Stimulated activated memory B cell treated with anti-CD40 and anti-IgM and Interleukin-4, amounts not matched to agents 10 μg/mL and 1 μg/mL and 100 μg/mL, for 72 hours (primary cell): ENCODE results near the gene GRIK4.

Experiments used
- ATAC-seq: fragments of 150-1000 bp; cut with Tn5 transposase; 2 replicates; pipeline ENCODE4 v1.10.0; 2021
- H3K27ac Mint-ChIP-seq: one replicate; pipeline ENCODE4 v1.8.0; 2022; ENCODE audit warnings: mild to moderate bottlenecking, mixed read lengths
- H3K27me3 Mint-ChIP-seq: one replicate; pipeline ENCODE4 v1.8.0; 2022; ENCODE audit warnings: mixed read lengths
- H3K36me3 Mint-ChIP-seq: one replicate; pipeline ENCODE4 v1.8.0; 2022; ENCODE audit warnings: mixed read lengths
- H3K4me1 Mint-ChIP-seq: one replicate; pipeline ENCODE4 v1.8.0; 2022; ENCODE audit warnings: mixed read lengths
- H3K4me3 Mint-ChIP-seq: one replicate; pipeline ENCODE4 v1.8.0; 2022; ENCODE audit warnings: mild to moderate bottlenecking, moderate library complexity, mixed read lengths
- H3K9me3 Mint-ChIP-seq: one replicate; pipeline ENCODE4 v1.8.0; 2022; ENCODE audit warnings: mixed read lengths

Gene GRIK4

GRCh38 chr11:120547316-120547715 lies 35.8 kb downstream of the GRIK4 start:
- H3K36me3 Mint-ChIP-seq: no peaks in the 10 kb centered on the region
- H3K27ac Mint-ChIP-seq: no peak overlapping the region
- no peak overlapping the region for H3K4me3 Mint-ChIP-seq
- peaks cover 23% of the 10 kb centered on the region for H3K4me1 Mint-ChIP-seq
- H3K9me3 Mint-ChIP-seq: peaks cover 3% of the 10 kb centered on the region
- no peak for ATAC-seq
- H3K27me3 Mint-ChIP-seq: peaks cover 15% of the 10 kb centered on the region

DNA sequence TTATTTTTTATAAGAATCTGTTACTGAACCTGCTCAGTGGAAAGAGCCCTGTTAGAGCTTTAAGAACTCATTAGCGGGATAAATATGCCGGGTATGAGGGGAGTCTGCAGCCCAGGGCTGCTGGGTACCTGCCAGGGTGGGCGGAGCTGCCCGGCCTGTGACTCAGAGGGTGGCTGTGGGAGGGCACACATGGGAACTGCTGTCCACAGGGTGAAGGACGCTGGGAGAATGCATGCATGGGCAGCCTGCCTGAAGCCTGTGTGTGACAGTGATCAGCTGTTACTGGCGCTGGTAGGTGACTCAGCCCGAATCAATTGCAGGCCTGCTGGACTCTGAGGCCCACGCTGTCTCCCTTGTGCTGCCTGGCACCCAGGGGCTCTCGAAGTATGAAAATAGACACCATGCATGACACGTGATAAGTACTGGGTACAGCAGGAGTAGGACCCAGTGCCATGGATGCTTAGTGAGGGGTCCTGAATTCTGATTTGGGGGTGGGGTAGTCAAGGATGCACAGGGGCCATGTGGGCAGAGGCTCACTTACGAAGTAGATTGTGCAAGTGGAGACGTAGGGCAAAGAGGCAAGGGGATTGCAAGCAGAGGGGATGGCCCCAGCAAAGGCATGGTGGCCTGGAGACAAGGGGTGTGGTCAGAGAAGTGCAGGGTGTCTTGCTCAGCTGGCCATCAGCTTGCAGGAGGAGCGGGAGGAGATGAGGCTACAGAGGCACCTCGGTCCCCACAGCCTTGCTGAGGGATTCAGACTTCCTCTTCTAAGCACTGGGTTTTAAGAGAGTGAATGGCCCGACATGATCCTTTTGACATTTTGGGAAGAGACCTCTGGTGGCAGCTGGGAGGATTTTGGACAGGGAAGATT lies 36.5 kb downstream of the GRIK4 start:
- H3K27ac Mint-ChIP-seq: no peak overlapping the region
- H3K9me3 Mint-ChIP-seq: no peaks in the 10 kb centered on the region
- H3K27me3 Mint-ChIP-seq: peaks cover 15% of the 10 kb centered on the region
- no peak overlapping the region for H3K4me3 Mint-ChIP-seq
- peaks cover 23% of the 10 kb centered on the region for H3K4me1 Mint-ChIP-seq
- ATAC-seq: no peak
- no peaks in the 10 kb centered on the region for H3K36me3 Mint-ChIP-seq

GRCh38 chr11:120548682-120549209 lies 37.2 kb downstream of the GRIK4 start:
- Mint-ChIP-seq H3K36me3 (no peaks in the 10 kb centered on the region), H3K4me3 (no peak overlapping the region), H3K9me3 (no peaks in the 10 kb centered on the region), H3K27ac (no peak overlapping the region), H3K27me3 (peaks cover 15% of the 10 kb centered on the region), H3K4me1 (peaks cover 23% of the 10 kb centered on the region)
- no peak for ATAC-seq

DNA sequence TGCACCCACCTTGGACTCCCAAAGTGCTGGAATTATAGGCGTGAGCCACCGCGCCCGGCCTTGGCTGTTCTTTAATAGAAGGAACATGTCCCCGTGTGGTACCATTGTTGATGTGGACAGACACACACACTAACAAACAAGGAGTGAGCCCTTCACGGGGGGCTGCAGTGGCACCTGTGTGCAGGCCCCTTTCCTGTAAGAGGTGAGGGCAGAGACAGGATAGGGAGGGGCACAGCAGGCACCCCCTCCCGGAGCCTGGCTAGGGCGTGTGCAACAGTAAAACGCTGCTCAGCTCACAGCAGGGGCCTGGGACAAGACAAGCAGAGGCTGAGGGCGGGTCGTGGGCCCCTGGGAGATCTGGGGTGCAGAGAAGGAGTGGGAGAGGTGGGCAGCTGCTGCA lies 37.8 kb downstream of the GRIK4 start:
- Mint-ChIP-seq H3K36me3 (no peaks in the 10 kb centered on the region), H3K27ac (peak overlapping the region; percentile 59), H3K9me3 (no peaks in the 10 kb centered on the region), H3K4me1 (peaks cover 23% of the 10 kb centered on the region), H3K4me3 (no peak overlapping the region), H3K27me3 (peaks cover 15% of the 10 kb centered on the region)
- ATAC-seq: no peak

DNA sequence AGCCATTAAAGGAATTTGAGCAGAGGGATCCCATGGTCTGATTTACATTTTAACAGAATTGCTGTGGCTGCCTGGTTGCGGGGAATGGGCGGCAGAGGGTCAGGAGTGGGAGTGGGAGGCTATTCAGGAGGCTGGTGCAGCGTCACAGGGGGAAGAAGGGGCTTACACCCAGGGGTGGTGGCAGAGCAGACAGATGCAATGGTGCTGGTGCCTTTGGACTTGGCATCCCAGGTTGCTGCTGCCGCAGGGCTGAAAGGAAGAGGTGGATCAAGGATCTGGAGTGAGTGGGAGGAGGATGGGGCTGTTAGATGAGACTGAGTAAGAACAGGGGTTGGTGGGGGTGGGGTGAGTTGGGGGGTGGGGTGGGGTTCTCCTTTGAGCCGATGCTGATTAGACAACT lies 38.5 kb downstream of the GRIK4 start:
- Mint-ChIP-seq H3K27me3 (peaks cover 15% of the 10 kb centered on the region), H3K27ac (peak overlapping the region; percentile 59), H3K4me3 (no peak overlapping the region), H3K4me1 (peaks cover 23% of the 10 kb centered on the region), H3K9me3 (no peaks in the 10 kb centered on the region), H3K36me3 (no peaks in the 10 kb centered on the region)
- ATAC-seq: no peak

DNA sequence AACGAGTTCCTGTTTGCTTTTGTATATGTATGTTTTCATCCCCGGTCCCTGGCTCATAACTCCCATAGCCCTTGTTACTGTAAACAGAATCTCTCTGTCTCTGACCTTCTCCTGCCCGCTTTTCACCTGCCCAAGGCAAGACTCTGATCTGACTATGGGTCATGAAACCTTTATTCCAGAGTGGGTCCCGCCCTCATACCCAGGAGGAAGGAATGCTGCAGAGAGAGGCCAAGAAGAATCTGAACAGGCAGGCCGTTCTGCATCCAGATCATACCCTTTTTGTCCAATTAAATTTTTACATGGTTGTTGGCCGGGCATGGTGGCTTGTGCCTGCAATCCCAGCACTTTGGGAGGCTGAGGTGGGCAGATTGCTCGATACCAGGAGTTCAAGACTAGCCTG lies 39.6 kb downstream of the GRIK4 start:
- no peak for ATAC-seq
- peaks cover 21% of the 10 kb centered on the region for H3K27me3 Mint-ChIP-seq
- H3K36me3 Mint-ChIP-seq: no peaks in the 10 kb centered on the region
- H3K9me3 Mint-ChIP-seq: no peaks in the 10 kb centered on the region
- H3K4me3 Mint-ChIP-seq: no peak overlapping the region
- H3K4me1 Mint-ChIP-seq: peaks cover 21% of the 10 kb centered on the region
- no peak overlapping the region for H3K27ac Mint-ChIP-seq

GRCh38 chr11:120554766-120555432 lies 43.4 kb downstream of the GRIK4 start:
- H3K27me3 Mint-ChIP-seq: peaks cover 25% of the 10 kb centered on the region
- H3K4me1 Mint-ChIP-seq: peaks cover 9% of the 10 kb centered on the region
- no peak overlapping the region for H3K4me3 Mint-ChIP-seq
- peak overlapping the region; percentile 20 for H3K27ac Mint-ChIP-seq
- no peaks in the 10 kb centered on the region for H3K36me3 Mint-ChIP-seq
- ATAC-seq: peak; percentile 34
- no peaks in the 10 kb centered on the region for H3K9me3 Mint-ChIP-seq

GRCh38 chr11:120555433-120555773 lies 43.9 kb downstream of the GRIK4 start:
- H3K27me3 Mint-ChIP-seq: peaks cover 25% of the 10 kb centered on the region
- peaks cover 9% of the 10 kb centered on the region for H3K4me1 Mint-ChIP-seq
- ATAC-seq: no peak
- no peaks in the 10 kb centered on the region for H3K36me3 Mint-ChIP-seq
- H3K4me3 Mint-ChIP-seq: no peak overlapping the region
- no peaks in the 10 kb centered on the region for H3K9me3 Mint-ChIP-seq
- no peak overlapping the region for H3K27ac Mint-ChIP-seq

GRCh38 chr11:120556797-120557196 lies 45.2 kb downstream of the GRIK4 start:
- peaks cover 9% of the 10 kb centered on the region for H3K4me1 Mint-ChIP-seq
- no peak overlapping the region for H3K27ac Mint-ChIP-seq
- H3K9me3 Mint-ChIP-seq: no peaks in the 10 kb centered on the region
- H3K4me3 Mint-ChIP-seq: no peak overlapping the region
- H3K36me3 Mint-ChIP-seq: no peaks in the 10 kb centered on the region
- no peak for ATAC-seq
- peaks cover 35% of the 10 kb centered on the region for H3K27me3 Mint-ChIP-seq

GRCh38 chr11:120558744-120559431 lies 47.3 kb downstream of the GRIK4 start:
- Mint-ChIP-seq H3K4me1 (peaks cover 14% of the 10 kb centered on the region), H3K36me3 (no peaks in the 10 kb centered on the region), H3K27me3 (peaks cover 56% of the 10 kb centered on the region), H3K4me3 (no peak overlapping the region), H3K27ac (no peak overlapping the region), H3K9me3 (no peaks in the 10 kb centered on the region)
- no peak for ATAC-seq

DNA sequence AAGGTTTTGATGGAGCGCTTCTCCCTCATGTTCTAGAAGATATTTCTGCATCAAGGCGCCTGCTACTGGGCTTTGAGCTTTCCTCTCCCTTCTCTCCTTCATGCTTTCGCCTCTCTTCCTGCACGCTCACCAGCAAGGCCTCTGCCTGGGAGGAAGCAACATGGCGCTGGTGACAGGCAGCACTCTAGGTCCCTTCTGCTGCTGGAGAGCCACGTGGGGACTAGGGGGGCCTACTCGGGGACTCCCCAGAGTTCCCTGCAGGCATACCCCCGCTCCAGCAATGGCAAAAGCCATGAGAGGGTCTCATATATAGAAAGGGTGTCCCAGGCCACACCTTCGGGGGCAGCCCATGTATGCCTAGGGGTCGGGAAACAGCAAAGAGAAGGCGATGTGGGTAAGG lies 49.7 kb downstream of the GRIK4 start:
- H3K4me1 Mint-ChIP-seq: peaks cover 15% of the 10 kb centered on the region
- H3K27me3 Mint-ChIP-seq: peaks cover 49% of the 10 kb centered on the region
- no peak for ATAC-seq
- no peak overlapping the region for H3K27ac Mint-ChIP-seq
- H3K9me3 Mint-ChIP-seq: no peaks in the 10 kb centered on the region
- no peak overlapping the region for H3K4me3 Mint-ChIP-seq
- H3K36me3 Mint-ChIP-seq: no peaks in the 10 kb centered on the region

GRCh38 chr11:120562806-120563425 lies 51.4 kb downstream of the GRIK4 start:
- peak overlapping the region; percentile 31 for H3K27ac Mint-ChIP-seq
- no peaks in the 10 kb centered on the region for H3K36me3 Mint-ChIP-seq
- peaks cover 15% of the 10 kb centered on the region for H3K4me1 Mint-ChIP-seq
- H3K9me3 Mint-ChIP-seq: no peaks in the 10 kb centered on the region
- no peak overlapping the region for H3K4me3 Mint-ChIP-seq
- no peak for ATAC-seq
- peaks cover 49% of the 10 kb centered on the region for H3K27me3 Mint-ChIP-seq

GRCh38 chr11:120563703-120564572 lies 52.4 kb downstream of the GRIK4 start:
- Mint-ChIP-seq H3K27ac (no peak overlapping the region), H3K4me1 (peaks cover 15% of the 10 kb centered on the region), H3K9me3 (no peaks in the 10 kb centered on the region), H3K27me3 (peaks cover 49% of the 10 kb centered on the region), H3K36me3 (no peaks in the 10 kb centered on the region), H3K4me3 (no peak overlapping the region)
- no peak for ATAC-seq

DNA sequence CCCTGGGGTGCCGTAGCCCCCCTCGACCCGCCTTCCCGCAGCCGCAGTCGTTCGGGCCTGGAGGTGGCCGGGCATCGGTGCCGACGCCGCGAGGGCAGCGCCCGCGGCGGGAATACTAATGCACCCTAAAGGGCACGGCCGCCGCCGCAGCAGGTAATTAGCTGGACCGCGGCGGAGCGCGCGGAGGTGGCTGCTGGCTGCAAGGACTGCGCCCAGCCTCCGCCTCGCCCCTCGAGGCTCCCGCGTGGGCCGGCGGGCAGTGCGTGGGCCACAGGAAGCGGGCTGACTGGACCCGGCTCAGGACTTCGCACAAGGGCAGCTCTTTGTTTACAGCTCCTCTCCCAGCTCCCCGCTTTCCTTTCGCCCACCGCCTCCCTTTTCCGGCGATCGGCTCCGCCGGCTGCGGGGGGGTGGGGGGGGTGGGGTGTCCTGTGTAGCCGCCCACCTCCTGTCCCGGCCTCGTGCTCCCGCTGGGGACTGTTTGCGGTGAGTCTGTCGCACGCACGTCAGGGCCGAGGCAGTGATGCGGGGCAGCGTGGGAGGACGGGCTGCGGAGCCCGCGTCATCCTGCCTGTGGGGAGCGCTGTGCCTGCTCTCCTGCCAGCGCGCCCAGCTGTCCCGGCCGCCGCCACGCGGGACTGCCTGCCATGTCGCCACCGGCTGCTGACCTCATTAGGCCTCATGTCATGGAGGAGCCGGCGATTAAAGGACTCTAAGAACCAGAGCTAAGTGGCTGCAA lies 53.2 kb downstream of the GRIK4 start:
- peaks cover 49% of the 10 kb centered on the region for H3K27me3 Mint-ChIP-seq
- H3K4me3 Mint-ChIP-seq: peak overlapping the region; percentile 50

More for the DNA sequence above, 53.2 kb downstream of the GRIK4 start:
- Mint-ChIP-seq H3K4me1 (peaks cover 15% of the 10 kb centered on the region), H3K9me3 (no peaks in the 10 kb centered on the region), H3K27ac (peak overlapping the region; percentile 76), H3K36me3 (no peaks in the 10 kb centered on the region)
- ATAC-seq: peak; percentile 90
